Measurements from ENCODE around the gene NHLRC4.

- TF ChIP-seq, protein P1, sequence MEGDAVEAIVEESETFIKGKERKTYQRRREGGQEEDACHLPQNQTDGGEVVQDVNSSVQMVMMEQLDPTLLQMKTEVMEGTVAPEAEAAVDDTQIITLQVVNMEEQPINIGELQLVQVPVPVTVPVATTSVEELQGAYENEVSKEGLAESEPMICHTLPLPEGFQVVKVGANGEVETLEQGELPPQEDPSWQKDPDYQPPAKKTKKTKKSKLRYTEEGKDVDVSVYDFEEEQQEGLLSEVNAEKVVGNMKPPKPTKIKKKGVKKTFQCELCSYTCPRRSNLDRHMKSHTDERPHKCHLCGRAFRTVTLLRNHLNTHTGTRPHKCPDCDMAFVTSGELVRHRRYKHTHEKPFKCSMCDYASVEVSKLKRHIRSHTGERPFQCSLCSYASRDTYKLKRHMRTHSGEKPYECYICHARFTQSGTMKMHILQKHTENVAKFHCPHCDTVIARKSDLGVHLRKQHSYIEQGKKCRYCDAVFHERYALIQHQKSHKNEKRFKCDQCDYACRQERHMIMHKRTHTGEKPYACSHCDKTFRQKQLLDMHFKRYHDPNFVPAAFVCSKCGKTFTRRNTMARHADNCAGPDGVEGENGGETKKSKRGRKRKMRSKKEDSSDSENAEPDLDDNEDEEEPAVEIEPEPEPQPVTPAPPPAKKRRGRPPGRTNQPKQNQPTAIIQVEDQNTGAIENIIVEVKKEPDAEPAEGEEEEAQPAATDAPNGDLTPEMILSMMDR (IDR thresholded peaks at IDR 0.05), result peak; percentile 27 to 51 (median 43)
- TF ChIP-seq POLR2A (IDR thresholded peaks at IDR 0.05), result no peak
These were observed 43.9 kb downstream of the NHLRC4 start for GRCh38 chr16:610513-611381.
